Measurements from ENCODE around the gene BLTP3A.

The BLTP3A gene

GRCh38 chr6:34836451-34836850 is 44.6 kb downstream of the BLTP3A start:
- DNase-seq: no peak

GRCh38 chr6:34837528-34837927 is 45.6 kb downstream of the BLTP3A start:
- no peak for DNase-seq

GRCh38 chr6:34839666-34840352 is 47.9 kb downstream of the BLTP3A start:
- DNase-seq: no peak
